ENCODE data around the gene NLN. TPM values are rescaled to one million over a fixed set of nuclear protein-coding genes. Genes with fewer than 3 reads are reported as not detected.
"Not testable (repeated sequence)": the region's sequence is repeated elsewhere in the genome, so short reads cannot be mapped to it uniquely, and the experiment has no call there.

The NLN gene
- total RNA-seq, 1 experiment from 2014 or later, result 47.8 TPM

- no peaks in the 10 kb centered on the region for H3K27me3 ChIP-seq
- H3K36me3 ChIP-seq, result no peaks in the 10 kb centered on the region
- peaks cover 1% of the 10 kb centered on the region for H3K9me3 ChIP-seq
- H3K4me3 ChIP-seq, result no peak overlapping the region
- no peak for DNase-seq
Observed at GRCh38 chr5:65856520-65856919, 134.5 kb downstream of the NLN start.

GRCh38 chr5:65858316-65858715, 136.3 kb downstream of the NLN start:
- Histone ChIP-seq H3K4me3 (no peak overlapping the region), H3K36me3 (no peaks in the 10 kb centered on the region), H3K9me3 (no peaks in the 10 kb centered on the region), H3K27me3 (no peaks in the 10 kb centered on the region)
- DNase-seq, result no peak

- no peaks in the 10 kb centered on the region for H3K27me3 ChIP-seq
- peak; percentile 91 for DNase-seq
- no peaks in the 10 kb centered on the region; the same call in 1 of the 2 replicates for H3K36me3 ChIP-seq
- H3K4me3 ChIP-seq, result no peak overlapping the region
- H3K9me3 ChIP-seq, result peaks cover 7% of the 10 kb centered on the region; the same call in 1 of the 2 replicates
Observed at GRCh38 chr5:65861830-65862241, 139.8 kb downstream of the NLN start.

GRCh38 chr5:65862384-65862783, 140.4 kb downstream of the NLN start:
- Histone ChIP-seq H3K36me3 (no peaks in the 10 kb centered on the region; the same call in 1 of the 2 replicates), H3K27me3 (no peaks in the 10 kb centered on the region), H3K4me3 (no peak overlapping the region), H3K9me3 (peaks cover 7% of the 10 kb centered on the region; the same call in 1 of the 2 replicates)
- DNase-seq, result no peak

GRCh38 chr5:65863747-65864146, 141.7 kb downstream of the NLN start:
- Histone ChIP-seq H3K4me3 (no peak overlapping the region), H3K36me3 (no peaks in the 10 kb centered on the region; the same call in 1 of the 2 replicates), H3K9me3 (peaks cover 7% of the 10 kb centered on the region; the same call in 1 of the 2 replicates), H3K27me3 (no peaks in the 10 kb centered on the region)
- DNase-seq, result no peak

- H3K9me3 ChIP-seq, result peaks cover 7% of the 10 kb centered on the region
- no peaks in the 10 kb centered on the region; the same call in 1 of the 2 replicates for H3K36me3 ChIP-seq
- no peaks in the 10 kb centered on the region for H3K27me3 ChIP-seq
- no peak for DNase-seq
- H3K4me3 ChIP-seq, result no peak overlapping the region
Observed at GRCh38 chr5:65866837-65867521, 145.0 kb downstream of the NLN start.

- no peak overlapping the region for H3K4me3 ChIP-seq
- peak; percentile 17 for DNase-seq
- peaks cover 8% of the 10 kb centered on the region for H3K9me3 ChIP-seq
- no peaks in the 10 kb centered on the region for H3K27me3 ChIP-seq
- no peaks in the 10 kb centered on the region; the same call in 1 of the 2 replicates for H3K36me3 ChIP-seq
Observed at GRCh38 chr5:65867542-65868195, 145.7 kb downstream of the NLN start.

- H3K36me3 ChIP-seq, result no peaks in the 10 kb centered on the region; the same call in 1 of the 2 replicates
- no peak for DNase-seq
- H3K27me3 ChIP-seq, result no peaks in the 10 kb centered on the region
- no peak overlapping the region for H3K4me3 ChIP-seq
- peaks cover 8% of the 10 kb centered on the region for H3K9me3 ChIP-seq
Observed at GRCh38 chr5:65868509-65868908, 146.5 kb downstream of the NLN start.

- Histone ChIP-seq H3K36me3 (no peaks in the 10 kb centered on the region; the same call in 1 of the 2 replicates), H3K4me3 (no peak overlapping the region), H3K27me3 (no peaks in the 10 kb centered on the region), H3K9me3 (peaks cover 2% of the 10 kb centered on the region)
- DNase-seq, result peak; percentile 70
Observed at GRCh38 chr5:65871182-65871581, 149.2 kb downstream of the NLN start.

- H3K27me3 ChIP-seq, H3K4me3 ChIP-seq, DNase-seq: not testable (repeated sequence)
Observed at GRCh38 chr5:65871776-65872175, 149.8 kb downstream of the NLN start.

GRCh38 chr5:65873181-65873750, 151.3 kb downstream of the NLN start:
- peaks cover 5% of the 10 kb centered on the region; the same call in 1 of the 2 replicates for H3K36me3 ChIP-seq
- DNase-seq, result no peak
- H3K9me3 ChIP-seq, result peaks cover 14% of the 10 kb centered on the region
- no peak overlapping the region for H3K4me3 ChIP-seq
- no peaks in the 10 kb centered on the region for H3K27me3 ChIP-seq

More at GRCh38 chr5:65871776-65872175, 149.8 kb downstream of the NLN start:
- H3K36me3 ChIP-seq, H3K9me3 ChIP-seq: not testable (repeated sequence)

GRCh38 chr5:65874241-65874640, 152.2 kb downstream of the NLN start:
- H3K27me3 ChIP-seq, result no peaks in the 10 kb centered on the region
- no peak for DNase-seq
- peaks cover 5% of the 10 kb centered on the region; the same call in 1 of the 2 replicates for H3K36me3 ChIP-seq
- H3K9me3 ChIP-seq, result peaks cover 16% of the 10 kb centered on the region
- no peak overlapping the region for H3K4me3 ChIP-seq

GRCh38 chr5:65876496-65876895, 154.5 kb downstream of the NLN start:
- Histone ChIP-seq H3K9me3 (peaks cover 16% of the 10 kb centered on the region), H3K27me3 (no peaks in the 10 kb centered on the region), H3K4me3 (no peak overlapping the region), H3K36me3 (peaks cover 5% of the 10 kb centered on the region; the same call in 1 of the 2 replicates)
- DNase-seq, result no peak

GRCh38 chr5:65876970-65877369, 155.0 kb downstream of the NLN start:
- Histone ChIP-seq H3K36me3 (peaks cover 5% of the 10 kb centered on the region; the same call in 1 of the 2 replicates), H3K27me3 (no peaks in the 10 kb centered on the region), H3K9me3 (peaks cover 16% of the 10 kb centered on the region), H3K4me3 (no peak overlapping the region)
- DNase-seq, result no peak

Measured in MG63 (cell line).